Activated CD8-positive, alpha-beta memory T cell treated with anti-CD3 and anti-CD28 coated beads, Interleukin-2, amount 50 U/mL, for 1 hour (primary cell): ENCODE results near the gene SPSB4.

Experiments
- DNase-seq: peaks from one replicate; pipeline ENCODE4 v3.0.0-alpha.2; 2020; ENCODE audit errors: extremely low read depth

SPSB4 gene

DNA sequence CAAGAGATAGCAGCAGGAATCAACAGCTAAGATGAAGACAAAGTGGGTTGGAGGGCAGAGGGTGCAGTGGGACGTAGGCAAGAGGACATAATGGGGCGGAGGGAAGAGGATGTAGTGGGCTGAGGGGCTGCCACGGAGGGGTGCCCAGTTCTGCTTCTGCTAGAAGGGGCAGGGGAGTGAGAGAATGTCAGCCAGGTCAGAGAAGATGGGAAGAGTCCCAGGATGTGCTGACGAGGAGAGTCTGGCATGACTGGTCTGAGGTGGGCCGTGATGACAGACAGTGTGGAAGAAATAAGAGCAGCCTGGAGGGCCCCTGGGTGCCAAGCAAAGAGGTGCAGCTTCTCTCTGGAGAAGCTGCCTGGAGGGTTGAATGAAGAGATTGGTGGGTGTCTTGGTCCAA lies 4.0 kb downstream of the SPSB4 start:
- DNase-seq, result no peak

DNA sequence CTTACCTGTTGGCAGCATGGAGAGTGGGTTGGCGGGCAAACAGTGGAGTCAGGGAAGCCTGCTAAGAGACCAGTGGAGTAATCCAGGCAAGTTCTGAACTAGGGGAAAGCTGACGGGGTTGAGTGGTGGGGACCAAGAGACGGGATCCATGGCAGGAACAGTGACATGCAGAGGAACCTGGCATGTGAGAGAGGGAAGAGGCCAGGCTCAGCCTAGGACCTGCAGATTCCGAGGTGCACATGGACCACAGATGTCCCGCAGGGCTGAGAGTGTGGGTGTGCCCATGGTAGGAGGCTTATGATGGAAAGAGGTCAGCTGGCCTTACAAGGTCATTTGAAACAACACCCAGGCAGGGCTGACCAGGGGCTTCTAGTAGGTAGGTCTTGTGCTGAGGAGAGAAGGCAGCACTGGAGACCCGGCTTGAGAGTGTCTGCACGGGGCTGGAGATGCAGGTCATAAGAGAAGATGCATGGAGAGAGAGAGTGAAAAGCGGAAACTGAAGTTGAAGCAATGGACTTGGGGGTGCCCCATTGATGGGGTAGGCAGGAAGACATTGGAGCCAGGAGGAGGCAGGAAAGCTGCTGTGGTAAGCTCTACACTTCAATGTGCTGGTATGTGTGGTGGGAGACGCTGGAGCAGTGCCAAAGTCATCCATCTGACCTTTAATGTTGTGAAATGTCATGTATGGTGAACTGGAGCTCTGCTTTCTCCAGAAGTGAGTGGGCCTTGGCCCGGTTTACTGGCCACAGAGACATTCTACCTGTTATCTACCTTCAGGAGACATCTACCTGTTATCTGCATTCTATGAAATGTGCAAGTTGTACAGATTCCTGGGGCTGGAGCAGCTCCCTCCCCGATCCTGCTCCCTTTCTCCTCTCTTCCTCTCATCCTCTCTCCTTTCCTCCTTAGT lies 4.6 kb downstream of the SPSB4 start:
- DNase-seq, result no peak

DNA sequence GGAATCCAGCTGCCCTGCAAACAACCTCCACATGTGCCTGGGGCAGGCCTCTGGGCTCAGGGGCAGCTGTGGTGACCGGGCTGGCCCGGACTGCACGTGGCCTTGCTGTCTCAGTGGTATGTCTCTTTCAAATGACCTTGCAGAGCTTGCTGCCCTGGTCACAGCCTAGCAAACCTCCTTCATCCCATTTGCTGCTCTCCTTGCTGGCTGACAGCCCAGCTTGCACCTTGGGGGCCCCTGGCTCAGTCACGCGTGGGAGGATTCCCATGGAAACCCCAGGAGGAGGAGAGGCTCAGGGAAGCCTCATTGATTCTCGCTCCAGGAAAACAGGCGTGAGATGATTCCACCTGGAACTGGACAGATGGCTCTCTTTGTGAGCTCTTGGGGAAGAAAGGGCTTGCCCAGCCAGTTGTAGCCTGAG lies 5.6 kb downstream of the SPSB4 start:
- DNase-seq, result no peak

DNA sequence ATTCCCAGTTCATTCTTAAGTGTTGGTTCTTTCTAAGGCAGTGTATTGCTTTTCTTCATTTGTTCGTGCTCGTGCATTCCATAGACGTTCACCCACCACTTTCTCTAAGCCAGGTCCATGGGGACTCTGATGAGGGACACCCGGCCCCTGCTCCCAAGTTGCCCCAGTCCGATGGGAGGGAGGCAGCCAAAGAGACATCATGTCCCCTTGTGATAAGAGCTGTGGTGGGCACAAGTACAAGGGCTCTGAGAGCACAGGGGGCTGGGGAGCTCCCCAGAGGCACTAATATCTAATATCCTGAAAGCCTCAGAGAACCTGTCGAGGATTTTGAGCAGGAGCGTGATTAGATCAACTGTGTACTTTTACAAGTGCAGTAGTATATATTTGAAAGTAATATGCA lies 6.3 kb downstream of the SPSB4 start:
- DNase-seq, result no peak

DNA sequence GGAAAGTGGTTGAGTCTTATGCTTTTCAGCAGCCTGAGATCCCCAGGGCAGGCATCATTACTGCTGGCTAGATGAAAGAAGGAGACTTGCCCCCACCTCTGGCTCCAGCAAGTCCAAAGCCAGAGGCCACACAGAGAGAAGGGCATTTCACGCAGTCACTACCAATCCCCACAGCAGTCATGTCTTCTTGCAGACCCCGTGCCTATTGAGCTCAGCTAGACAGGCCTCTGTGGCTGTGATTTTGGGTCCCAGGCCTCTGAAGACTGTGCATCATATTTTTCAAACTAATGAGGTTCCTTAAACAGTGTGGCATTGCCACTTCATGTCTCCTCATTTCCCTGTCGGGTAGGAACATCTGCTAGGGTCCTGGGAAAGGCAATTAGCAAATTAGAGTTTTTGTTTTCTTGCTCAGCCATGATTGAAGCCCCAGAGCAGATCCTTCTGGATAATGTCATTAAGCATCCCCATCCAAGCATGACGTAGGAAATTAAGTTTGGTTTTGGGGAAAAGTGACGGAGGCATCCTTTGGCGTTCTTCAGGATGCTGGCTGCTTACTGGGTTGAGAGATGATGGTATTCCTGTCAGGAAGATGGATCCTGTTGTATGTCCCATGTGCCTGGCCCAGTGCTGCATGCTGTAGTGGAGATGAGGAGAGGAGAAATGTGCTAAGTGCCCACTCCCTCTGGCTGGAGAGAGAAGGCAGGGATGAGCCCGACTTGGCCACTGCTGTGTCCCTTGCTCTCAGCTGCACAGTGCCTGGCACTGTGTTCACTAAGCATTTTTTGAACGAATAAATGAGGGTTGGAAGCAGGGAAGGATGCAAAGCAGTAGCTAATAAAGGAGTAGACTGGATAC lies 7.0 kb downstream of the SPSB4 start:
- no peak for DNase-seq

DNA sequence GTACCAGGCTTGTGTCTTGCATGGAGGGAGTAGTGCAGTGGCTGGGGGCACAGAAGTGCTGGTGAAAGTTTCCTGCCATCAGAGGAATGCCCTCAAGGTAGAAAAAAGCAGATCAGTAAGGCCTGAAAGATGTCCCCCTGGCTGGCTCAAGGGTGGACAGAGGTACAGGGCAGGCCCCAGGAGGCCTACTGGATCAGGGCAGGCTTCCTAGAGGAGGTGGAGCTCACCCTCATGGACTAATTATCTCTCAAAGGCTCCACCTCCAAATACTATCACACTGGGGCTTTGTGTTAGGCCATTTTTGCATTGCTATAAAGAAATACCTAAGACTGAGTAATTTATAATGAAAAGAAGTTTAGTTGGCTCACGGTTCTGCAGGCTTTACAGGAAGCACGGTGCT lies 7.8 kb downstream of the SPSB4 start:
- DNase-seq, result no peak

DNA sequence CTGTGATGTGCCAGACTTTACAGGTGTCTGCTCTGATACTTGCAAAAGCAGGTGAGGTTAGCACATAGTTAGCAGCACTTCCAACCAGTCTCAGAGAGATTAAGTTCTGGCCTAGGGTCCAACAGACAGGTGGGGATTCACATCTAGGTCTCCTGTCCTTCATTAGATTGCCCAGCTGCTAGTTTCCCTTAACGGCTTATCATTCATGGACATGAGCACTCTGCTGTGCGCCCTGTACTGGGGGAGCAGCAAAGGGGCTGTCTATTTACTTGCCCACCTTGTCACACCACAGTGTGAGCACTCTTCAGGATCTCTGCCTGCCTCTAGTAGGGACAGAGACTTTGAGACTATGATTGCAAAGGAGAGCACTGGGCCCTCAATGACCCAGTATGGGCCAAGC lies 8.7 kb downstream of the SPSB4 start:
- DNase-seq, result no peak

DNA sequence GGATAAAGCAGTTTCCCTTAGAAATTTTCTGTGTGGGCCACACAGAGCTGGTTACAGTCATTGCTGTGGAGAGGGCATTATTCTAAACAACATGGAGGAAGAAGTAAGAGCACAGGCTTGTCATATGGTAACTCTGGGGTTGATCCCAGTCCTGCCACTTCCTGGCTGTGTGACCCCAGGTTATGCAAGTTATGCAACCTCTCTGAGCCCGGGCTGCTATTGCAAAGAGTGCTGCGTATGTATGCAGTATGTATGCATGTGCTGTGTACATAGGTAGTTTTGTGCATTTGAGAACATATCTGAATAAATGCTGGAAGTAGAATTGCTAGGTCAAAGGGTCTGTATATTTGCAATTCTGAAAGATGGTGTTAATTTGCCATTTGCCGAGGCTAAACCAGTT lies 9.2 kb downstream of the SPSB4 start:
- DNase-seq, result no peak

DNA sequence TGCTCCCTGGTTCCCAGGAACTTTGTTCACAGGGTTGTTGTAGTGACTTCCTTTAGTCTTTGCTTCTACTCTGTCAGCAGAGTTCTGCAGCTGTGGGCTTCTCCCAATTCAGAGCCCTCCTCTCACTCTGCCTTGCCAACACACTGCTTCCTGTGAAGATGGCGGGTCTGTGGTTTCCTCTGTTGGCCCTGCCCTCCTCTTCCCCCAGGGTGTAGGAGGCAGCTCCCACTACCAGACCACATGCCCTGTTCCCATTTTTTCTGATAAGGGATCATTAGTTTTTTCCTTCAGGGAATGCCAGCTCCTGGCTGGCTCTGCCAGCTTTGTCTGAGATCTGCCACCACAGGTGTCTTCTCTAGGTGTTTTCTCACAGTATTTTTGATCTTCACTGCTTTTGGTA lies 12.7 kb downstream of the SPSB4 start:
- DNase-seq, result no peak

DNA sequence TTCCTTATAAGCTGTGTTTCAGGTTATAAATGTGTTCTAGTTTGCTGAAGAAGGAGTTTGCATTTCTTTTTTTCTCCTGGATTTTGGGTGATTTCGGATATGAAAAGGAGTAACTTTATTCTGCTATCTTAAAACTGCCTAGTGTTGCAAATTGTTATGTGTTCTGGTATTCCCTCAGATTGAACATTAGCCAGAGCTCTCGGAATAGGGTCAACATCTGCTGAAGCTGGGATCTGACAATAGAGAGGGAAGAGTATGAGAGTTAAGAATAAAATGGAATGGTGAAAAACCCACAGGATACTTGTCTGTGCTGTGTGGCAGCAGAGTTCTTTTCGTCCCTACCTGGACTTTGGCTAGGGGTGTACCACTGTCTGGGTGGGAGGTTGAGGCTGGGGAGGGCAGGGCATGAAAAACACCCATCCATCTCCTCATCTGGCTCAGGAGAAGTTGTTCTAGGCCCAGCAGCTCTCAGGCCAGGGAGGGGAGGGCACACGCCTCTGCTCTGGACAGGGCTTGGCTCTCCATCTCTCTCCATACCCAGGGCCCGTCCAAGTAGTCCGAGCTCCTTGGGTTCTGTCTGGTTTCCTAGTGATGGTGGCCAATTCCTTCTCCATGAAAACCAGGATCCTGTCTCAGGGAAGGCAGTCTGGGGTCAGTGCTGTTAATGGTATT lies 13.2 kb downstream of the SPSB4 start:
- no peak for DNase-seq

DNA sequence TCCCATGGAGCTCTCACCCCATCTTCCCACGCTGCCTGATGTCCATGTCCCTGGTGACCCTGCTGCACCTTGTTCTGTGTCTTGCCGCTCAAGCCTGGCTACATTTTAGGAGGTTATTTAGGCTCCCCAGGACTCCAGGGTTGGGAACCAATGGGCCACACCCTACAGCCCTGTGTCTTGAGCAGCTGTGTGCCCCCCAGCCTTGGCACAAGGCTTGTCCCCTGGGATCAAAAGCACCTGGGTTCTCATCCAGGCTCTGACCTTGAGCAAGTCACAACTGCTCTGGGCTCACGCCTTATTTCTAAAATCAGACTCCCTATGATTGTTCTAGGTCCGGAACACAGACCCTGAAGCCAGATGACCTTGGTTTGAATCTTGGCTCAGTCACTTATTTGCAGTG lies 14.1 kb downstream of the SPSB4 start:
- no peak for DNase-seq

DNA sequence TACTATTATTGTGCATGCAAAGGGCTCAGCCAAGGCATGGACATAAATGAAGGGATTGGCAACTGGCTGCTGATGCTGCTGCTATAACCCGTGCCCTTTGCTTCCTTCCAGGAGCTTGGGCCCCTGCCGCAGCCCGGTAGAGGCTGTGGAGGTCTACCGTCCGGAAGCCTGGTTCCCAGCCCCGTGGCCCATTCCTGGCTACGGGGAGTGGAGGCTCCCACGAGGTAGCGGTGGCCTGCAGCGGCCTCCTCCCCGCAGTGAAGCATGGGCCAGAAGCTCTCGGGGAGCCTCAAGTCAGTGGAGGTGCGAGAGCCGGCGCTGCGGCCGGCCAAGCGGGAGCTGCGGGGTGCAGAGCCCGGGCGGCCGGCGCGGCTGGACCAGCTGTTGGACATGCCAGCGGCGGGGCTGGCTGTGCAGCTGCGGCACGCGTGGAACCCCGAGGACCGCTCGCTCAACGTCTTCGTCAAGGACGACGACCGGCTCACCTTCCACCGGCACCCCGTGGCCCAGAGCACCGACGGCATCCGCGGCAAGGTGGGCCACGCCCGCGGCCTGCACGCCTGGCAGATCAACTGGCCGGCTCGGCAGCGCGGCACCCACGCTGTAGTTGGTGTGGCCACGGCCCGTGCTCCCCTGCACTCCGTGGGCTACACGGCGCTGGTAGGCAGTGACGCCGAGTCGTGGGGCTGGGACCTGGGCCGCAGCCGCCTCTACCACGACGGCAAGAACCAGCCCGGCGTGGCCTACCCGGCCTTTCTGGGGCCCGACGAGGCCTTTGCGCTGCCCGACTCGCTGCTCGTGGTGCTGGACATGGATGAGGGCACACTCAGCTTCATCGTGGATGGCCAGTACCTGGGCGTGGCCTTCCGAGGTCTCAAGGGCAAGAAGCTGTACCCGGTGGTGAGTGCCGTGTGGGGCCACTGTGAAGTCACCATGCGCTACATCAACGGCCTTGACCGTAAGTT lies 15.0 kb downstream of the SPSB4 start:
- no peak for DNase-seq

DNA sequence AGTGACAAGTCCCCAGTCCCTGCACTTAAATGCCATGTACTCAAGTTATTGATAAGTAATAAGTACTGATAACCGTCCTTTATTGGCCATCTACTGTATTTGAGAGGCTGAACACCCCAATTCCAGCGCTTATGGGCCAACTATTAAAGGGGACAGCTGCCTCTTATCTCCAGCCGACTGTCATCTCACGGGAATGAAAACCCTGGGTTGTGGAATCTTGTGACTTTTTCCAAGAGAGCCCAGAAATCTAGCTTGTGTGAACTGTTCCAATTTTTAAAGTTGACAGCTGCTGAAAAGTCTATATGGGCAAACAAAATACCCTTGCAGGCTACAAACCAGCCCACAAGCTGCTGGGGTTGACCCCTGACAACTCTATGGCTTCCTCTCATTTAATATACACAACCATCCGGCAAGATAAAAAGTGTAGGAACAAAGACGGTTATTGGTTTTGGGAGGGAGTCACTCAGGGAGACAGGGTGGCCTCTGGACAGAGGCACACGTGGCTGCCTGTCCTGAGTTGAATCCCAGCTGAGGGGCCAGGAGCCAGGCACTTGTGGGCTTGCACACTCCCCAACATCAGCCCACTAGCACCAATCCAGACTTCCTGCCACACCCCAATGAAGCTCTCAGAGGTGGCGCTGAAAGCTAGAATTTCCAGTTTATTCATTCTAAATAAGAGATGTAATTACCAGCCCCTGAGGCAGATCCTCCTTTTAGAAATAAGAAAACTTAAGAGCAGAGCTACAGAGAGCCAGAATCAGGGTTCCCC lies 16.2 kb downstream of the SPSB4 start:
- no peak for DNase-seq

DNA sequence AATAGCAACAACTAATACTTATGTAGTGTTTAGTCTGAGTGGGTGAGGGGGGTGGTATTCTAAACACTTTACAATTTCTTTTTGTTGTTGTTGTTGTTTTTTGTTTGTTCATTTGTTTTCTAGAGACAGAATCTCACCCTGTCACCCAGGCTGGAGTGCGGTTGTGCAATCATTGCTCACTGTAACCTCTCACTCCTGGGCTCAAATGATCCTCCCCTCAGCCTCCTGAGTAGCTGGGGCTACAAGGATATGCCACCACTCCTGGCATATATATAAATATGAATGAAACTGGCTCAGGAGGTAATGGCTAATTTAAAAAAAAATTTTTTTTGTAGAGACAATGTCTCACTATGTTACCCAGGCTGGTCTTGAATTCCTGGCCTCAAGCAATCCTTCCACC lies 19.1 kb downstream of the SPSB4 start:
- DNase-seq, result no peak

DNA sequence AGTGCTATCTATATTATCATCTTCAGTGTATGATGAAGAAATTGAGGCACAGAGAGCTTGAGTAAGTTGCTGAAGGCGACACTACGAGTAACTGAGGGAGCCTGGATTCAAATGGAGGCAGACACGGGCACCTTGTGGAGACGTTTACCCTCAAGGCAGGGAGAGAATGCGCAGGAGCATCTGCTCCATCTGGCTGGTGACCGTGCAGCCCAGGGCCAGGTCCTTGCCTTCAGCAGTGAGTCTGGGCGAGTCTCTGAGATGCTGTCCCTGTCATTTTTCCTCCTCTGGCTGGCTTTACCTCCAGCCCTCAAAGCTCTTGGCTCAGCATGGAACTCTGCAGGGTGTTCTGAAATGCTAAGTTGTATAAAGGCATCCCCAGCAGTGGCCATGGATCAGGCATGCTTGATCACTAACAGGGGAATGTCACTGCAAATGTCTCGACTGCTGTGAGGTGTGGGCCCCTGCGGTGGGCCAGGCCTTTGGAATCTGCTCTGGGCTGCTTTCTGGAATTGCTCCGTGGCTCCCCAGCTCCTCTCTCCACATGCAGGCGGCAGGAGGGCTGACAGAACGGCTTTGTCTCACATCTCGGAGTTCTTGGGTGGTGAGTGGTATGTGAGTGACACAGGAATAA lies 19.7 kb downstream of the SPSB4 start:
- no peak for DNase-seq

DNA sequence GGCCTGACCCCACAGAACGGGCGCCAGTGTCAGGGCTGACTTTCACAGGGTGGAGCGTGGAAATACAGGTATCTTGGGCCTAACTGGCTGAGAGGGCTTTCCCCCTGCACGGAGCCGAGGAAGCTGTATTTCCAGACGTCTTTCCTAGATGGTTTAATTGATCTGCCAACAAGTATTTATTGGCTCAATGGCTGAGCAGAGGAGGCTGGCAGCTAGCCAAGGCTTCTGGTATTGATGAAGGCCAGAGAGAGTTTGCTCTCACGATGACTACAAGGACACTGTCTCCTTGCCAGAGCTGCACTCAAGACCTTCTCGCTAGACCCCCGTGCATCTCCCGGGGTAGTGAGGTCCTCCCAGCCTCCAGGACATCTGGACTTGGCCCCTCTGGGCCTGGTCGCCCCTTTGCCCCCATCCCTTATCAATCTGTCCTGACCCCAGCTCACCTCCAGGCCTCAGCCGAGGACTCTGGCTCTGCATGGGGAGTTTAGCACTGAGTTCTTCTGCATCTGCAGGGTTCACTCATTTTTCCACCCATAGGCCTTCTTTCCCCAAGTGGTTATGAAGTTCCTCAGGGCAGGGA lies 20.6 kb downstream of the SPSB4 start:
- DNase-seq, result no peak

DNA sequence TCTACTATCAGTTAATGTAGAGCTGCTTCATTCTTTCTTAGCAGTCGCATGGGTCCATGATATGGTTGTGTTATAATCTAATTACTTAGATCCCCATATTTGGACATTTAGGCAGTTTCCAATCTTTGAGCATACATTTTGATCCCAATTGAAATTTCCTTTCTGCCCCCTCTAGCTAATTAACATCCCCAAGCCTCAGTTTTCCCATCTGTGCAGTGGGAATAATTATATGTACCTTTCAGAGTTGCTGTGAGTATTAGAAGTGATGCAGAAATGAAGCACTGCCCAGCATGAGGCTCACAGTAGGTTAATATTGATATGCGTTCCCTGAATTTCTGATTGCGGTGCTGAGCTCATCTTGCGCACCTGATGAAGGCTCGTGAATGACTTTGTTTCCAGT lies 21.8 kb downstream of the SPSB4 start:
- no peak for DNase-seq

DNA sequence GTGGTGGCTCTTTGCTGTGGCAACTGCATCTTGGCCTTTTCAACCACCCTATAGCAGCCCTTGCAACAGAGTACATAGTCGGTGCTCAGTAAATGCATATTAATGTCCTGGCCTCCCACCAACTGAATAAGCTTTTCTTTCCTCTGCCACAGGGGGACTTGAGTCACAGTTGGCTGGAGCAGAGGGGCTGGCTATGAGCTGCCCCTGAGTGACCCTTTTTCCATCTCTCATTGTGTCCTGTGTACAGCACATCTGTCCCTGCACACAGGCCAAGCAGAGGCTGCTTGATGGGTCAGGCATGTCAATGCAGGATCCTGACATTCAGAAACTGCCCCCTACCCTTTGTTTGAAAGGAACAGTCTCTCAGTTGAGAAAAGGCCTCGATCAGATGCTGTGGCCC lies 22.4 kb downstream of the SPSB4 start:
- no peak for DNase-seq

DNA sequence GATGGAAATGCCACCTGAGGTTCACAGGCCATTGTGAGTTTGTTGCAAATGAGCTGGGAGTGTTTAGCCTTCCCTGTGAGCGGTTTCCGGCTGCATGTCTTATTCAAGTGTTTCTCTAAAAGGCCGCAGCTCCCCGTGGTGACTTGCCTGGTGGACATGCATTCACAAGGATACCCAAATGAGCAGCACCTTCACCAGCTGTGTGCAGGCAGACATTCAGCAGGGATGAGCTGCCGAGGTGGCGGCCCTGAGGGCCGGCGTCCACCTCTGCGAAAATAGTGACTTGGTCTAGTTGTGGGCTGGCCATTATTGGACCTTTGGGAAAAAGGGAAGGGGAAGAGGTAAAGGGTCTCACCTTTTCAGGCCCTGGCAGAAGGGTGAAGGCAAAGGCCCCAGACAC lies 23.4 kb downstream of the SPSB4 start:
- DNase-seq, result no peak
